Heart left ventricle (tissue), 13 donors: ENCODE data around the gene TMEM30B.

ENCODE experiments used
- POLR2A ChIP-seq, 2 donors: fragments of 450-650 bp; IDR thresholded peaks; one replicate each; pipeline ENCODE4 v1.6.1; 2017; ENCODE audit warnings: antibody characterized with exemption in 2 of 2, mild to moderate bottlenecking in 2 of 2, moderate library complexity in 2 of 2
- TF ChIP-seq, protein P1 (sequence below), 12 donors: fragments of 200-600 bp; sonication (generic) in 4 of 12; IDR thresholded peaks; one replicate each; pipeline versions ENCODE4 v1.5.0 to v1.8.0; 2018 to 2022; ENCODE audit warnings: antibody characterized with exemption in 12 of 12, mild to moderate bottlenecking in 5 of 12
- donor health status: ischemic (EF 13 %, LVEDD 7.1; RV severe dilation, severe dysfunction).
- donor health status: DM: no; HTN: yes; CAD: no.
- donor health status: DM: no; HTN: no; CAD: no.
- donor health status: ischemic (EF 25% LVEDD 6.9; RV normal size, moderate dysfunction).
- donor health status: ischemic (EF 25% LVEDD 5.7; RV mildly dilated, moderate dysfunction).
- donor health status: ischemic (EF 35%, LVEDD 5.7; RV mildly dilated, moderate dysfunction).
- donor health status: nonischemic (EF 11% LVEDD 7.7; RV severe dilation, severe dysfunction).
- donor health status: DM: yes; HTN: yes; CAD: no.
- donor health status: PGD.
- donor health status: ischemic (EF 29% LVEDD 5.4; RV normal size, mild dysfunction).
- donor health status: nonischemic (EF 23%, LVEDD 6.1; RV moderate dilation, normal function).

DNA sequence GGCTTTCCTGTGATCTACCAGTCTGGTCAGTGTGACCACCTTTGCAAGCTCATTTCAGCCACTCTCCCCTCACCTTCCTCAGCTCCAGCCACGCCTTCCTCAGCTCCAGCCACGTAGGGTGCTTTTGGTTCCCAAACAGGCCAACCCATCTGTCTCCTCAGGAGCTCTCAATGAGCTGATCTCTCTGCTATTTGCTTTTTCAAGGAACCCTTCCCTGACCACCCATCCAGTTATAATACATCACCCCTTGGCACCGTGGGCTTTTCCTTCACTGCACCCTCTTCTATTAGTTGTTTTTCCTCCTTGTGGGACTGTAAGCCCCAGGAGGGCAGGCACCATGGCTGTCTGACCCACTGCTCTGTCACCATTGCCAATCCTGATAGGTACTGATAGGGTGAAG lies 37.9 kb upstream of the TMEM30B start:
- TF ChIP-seq, protein P1, sequence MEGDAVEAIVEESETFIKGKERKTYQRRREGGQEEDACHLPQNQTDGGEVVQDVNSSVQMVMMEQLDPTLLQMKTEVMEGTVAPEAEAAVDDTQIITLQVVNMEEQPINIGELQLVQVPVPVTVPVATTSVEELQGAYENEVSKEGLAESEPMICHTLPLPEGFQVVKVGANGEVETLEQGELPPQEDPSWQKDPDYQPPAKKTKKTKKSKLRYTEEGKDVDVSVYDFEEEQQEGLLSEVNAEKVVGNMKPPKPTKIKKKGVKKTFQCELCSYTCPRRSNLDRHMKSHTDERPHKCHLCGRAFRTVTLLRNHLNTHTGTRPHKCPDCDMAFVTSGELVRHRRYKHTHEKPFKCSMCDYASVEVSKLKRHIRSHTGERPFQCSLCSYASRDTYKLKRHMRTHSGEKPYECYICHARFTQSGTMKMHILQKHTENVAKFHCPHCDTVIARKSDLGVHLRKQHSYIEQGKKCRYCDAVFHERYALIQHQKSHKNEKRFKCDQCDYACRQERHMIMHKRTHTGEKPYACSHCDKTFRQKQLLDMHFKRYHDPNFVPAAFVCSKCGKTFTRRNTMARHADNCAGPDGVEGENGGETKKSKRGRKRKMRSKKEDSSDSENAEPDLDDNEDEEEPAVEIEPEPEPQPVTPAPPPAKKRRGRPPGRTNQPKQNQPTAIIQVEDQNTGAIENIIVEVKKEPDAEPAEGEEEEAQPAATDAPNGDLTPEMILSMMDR (IDR thresholded peaks at IDR 0.05): no peak
- TF ChIP-seq POLR2A (IDR thresholded peaks at IDR 0.05): no peak
